Effector CD8-positive, alpha-beta T cell (primary cell): ENCODE data around the gene SPARCL1.
"Not testable (repeated sequence)": the region's sequence is repeated elsewhere in the genome, so short reads cannot be mapped to it uniquely, and the experiment has no call there.

Source experiments
- DNase-seq: peaks from one replicate; lab custom pipeline; 2025; lab: John Stamatoyannopoulos, UW

The SPARCL1 gene

GRCh38 chr4:87499403-87500091 is 29.6 kb downstream of the SPARCL1 start:
- DNase-seq, result no peak

- DNase-seq, result no peak
Measured at GRCh38 chr4:87498446-87498900, 30.7 kb downstream of the SPARCL1 start.

DNA sequence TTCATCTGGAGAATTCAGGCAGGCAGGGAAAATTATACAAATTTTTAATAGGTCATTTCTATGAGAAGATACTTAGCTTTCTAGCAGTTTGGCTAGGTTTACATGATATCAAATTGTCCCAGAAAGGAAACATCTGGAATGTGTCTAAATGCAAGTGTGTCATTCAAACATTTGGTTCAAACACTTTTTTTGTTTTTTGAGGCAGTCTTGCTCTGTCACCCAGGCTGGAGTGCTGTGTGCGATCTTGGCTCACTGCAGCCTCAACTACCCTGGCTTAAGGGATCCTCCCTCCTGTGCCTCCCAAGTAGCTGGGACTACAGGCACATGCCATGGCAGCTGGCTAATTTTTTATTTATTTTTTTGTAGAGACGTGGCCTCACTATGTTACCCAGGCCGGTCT is 31.6 kb downstream of the SPARCL1 start:
- no peak for DNase-seq

DNA sequence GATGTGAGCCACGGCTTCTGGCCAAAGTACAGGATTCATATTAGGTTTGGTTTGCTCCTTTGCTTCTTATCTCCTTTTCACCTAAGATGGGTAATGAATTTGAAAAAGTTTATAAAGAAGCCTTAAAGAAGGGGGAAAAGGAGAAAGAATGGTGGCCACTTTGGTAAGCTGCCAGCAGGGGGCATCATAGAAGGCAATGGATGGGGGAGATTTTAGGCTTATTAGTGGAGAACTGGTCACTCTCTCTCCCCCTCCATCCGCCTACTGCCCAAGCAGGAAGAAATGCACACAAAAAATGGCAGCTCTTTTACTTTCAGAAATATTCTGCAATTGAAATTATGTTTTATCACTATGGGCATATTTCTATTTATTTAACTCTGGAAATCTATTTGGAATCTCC is 32.0 kb downstream of the SPARCL1 start:
- no peak for DNase-seq

DNA sequence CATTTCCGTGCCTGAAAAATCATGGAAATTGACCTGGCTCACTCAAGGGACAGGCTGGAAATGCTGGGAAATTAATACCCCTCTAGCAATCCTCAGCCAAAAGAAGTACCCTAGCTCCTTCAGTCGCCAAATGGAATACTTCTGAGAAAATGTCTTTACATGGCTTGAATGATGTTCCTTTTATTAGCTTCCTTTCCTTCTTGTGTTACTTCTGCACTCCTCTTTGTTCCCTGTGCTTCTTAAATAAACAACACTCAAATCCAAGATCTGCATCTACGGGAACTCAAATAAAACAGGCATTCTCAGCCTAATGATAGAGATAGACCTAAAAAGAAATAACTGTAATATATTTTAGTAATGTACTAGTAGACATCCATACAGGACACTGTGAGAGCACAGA is 36.1 kb downstream of the SPARCL1 start:
- no peak for DNase-seq

- not testable (repeated sequence) for DNase-seq
Measured at GRCh38 chr4:87491851-87492250, 37.3 kb downstream of the SPARCL1 start.

DNA sequence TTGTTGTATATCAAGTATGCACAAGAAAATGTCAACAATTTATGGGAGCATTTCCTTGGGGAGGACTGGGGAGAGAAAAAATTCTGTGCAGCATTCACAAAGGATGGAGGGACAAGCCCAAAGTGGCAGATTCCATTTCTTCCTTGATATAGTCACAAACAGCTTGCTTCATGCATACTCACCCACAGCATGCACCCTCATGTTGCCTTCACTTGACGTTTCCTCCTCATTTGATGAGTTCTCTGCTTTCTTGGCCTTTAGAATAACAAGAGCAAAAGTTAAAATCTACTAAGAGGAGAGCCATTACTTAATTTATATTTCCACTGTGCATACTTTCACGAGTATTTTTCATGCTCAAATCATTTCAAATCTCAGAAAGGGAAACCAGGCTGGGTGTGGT is 37.7 kb downstream of the SPARCL1 start:
- no peak for DNase-seq

- DNase-seq, result no peak
Measured at GRCh38 chr4:87490664-87491369, 38.4 kb downstream of the SPARCL1 start.

DNA sequence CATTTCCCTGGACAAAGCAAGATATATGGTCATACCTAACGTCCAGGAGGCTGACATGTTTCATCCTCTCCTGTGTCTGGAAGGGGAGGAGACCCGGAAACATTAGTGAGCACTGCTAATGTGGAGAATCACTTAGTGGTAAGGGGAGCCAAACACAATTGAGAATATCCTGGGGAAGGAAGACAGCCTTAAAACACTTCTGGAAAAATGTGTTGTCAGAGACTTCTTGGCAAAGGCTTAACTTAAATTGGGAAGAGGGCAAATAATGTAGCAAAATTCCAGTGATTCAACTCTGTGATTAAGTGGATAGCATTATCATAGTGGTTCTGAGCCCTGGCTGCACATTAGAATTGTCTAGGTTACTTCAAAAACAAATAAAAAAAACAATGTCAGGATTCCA is 39.5 kb downstream of the SPARCL1 start:
- no peak for DNase-seq

GRCh38 chr4:87488666-87489065 is 40.5 kb downstream of the SPARCL1 start:
- DNase-seq, result not testable (repeated sequence)

GRCh38 chr4:87483247-87483646 is 45.9 kb downstream of the SPARCL1 start:
- not testable (repeated sequence) for DNase-seq

DNA sequence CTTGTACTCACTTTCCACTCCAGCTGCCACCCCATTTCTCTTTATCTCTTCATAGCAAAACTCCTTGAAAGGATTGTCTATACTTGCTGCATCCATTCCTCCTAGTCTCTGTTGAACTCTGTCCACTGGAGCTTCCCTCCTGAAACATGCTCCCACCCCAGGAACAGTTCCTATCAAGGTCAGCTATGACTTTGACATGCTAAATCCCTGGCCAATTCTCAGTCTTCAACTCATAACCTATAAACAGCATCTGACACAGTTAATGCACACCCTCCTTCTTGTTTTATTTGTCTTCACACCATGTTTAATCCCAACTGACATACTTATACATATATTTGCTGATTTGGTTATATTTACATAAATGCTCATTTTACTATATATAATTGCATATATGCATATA is 47.8 kb downstream of the SPARCL1 start:
- DNase-seq, result no peak

DNA sequence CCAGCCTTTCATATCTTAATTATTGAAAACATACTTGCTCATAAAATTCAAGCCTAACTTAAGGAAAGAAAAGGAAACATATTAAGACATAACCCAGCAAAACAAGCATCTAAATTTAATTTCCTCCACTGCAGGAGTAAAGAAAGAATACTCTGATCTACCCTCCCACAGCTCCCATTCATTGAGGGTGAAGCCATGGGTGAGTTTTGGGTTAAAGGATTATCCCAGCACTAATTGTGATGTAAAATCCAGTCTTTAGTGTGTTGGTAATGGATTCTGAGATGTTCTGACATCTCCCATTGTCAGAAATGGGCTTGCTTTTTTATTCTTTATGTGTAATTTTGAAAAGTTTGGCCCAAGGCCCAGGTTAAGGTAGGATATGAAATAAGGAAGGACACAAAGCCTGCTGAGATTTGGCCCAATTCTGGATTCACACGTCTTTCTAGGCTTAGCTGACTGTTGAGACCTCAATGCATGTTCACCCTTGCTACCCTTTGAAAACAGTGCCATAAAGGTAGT is 50.4 kb downstream of the SPARCL1 start:
- DNase-seq, result no peak

DNA sequence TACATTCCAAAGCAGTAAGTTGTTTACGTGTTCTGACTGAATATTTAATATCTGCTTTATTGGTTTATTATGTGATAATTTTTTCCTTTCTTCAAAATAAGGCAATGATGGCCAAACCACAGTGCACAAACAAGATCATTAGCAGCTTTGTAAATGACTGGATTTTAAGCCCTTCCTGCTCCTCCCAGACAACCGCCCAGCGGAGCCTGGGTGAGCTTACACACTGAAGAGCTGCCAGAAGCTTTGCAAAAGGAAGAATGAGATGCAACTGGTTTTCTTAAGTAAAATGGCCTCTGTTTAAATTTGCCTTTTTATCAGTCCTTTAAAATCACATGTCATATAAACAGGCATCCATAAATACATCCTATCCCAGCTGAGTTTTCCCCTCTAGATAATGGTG is 52.2 kb downstream of the SPARCL1 start:
- no peak for DNase-seq

- DNase-seq, result no peak
Measured at GRCh38 chr4:87469390-87469789, 59.8 kb downstream of the SPARCL1 start.

GRCh38 chr4:87465739-87466366 is 63.3 kb downstream of the SPARCL1 start:
- DNase-seq, result no peak

- no peak for DNase-seq
Measured at GRCh38 chr4:87462102-87462501, 67.1 kb downstream of the SPARCL1 start.

GRCh38 chr4:87461281-87461700 is 67.9 kb downstream of the SPARCL1 start:
- DNase-seq, result no peak

DNA sequence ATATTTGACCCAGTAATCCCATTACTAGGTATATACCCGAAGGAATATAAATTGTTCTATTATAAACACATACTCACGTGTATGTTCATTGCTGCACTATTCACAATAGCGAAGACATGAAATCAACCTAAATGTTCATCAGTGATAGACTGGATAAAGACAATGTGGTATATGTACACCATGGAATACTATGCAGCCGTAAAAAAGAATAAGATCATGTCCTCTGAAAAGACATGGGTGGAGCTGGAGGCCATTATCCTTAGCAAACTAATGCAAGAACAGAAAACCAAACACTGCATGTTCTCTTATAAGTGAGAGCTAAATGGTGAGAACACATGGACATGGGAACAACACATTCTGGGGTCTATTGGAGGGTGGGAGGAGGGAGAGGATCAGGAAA is 70.3 kb downstream of the SPARCL1 start:
- no peak for DNase-seq

DNA sequence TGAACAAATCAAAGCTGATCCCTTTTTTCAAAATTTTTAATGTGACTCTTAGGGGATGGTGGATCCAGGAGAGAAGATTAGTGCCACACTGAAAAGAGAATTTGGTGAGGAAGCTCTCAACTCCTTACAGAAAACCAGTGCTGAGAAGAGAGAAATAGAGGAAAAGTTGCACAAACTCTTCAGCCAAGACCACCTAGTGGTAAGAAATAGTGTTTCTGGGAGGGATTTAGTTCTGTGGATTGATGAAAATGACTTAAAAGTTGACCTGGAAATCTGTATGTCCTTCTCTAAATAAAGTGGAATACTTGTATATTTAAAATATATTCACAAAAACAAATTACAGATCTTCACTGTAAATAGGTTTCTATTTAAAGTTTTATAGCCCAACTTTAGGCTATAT is 77.6 kb downstream of the SPARCL1 start:
- DNase-seq, result no peak

DNA sequence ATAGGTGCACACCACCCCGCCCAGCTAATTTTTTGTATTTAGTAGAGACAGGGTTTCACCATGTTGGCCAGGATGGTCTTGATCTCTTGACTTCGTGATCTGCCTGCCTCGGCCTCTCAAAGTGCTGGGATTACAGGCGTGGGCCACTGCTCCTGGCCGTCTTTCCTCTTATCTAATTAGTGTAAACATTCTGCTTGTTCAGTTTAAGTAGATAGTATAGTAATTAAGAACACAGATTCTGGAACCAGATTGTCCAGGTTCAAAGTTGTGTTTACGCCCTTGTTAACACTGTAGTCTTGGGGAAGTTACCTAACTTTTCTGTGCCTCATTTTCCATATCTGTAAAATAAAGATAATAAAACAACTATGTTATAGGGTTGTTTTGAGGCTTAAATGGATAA is 82.8 kb downstream of the SPARCL1 start:
- DNase-seq, result not testable (repeated sequence)

DNA sequence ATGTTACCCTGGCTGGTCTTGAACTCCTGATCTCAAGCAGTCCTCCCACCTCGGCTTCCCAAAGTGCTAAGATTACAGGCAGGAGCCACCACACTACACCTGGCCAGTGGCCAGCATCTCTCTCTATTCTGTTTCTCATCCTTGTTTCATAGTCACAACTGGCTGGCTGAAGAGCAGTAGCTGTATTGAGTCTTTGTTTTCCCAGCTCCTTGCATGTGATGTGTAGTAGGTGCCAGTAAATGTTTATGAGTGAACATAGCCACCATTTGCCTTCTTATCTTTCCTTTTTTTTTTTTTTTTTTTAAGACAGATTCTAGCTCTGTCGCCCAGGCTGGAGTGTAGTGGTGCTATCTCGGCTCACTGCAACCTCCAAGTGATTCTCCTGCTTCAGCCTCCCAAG is 83.2 kb downstream of the SPARCL1 start:
- no peak for DNase-seq

DNA sequence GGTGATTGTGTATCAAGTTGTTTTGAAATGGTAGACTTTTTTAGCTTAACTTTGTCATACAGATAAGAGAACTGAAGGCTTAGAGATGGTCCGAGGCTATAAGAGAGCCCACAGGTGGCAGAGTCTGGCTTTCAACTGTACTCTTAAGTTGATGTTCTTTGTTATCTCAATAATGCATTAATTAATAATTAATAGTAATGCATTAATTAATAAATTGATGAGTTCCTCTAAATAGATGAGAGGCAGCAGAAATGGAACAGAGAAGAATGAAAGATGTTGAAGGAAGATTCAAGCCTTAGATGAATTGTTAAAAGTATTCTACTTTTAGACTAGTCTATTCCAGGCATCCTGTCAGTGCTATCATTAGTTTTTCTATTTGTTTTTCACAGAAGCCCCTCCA is 84.4 kb downstream of the SPARCL1 start:
- DNase-seq, result no peak
